NCI-H2196 (cell line): Measurements from ENCODE around the gene NTM.

Experiments
- DNase-seq: peaks from one replicate; lab custom pipeline; 2025; ENCODE audit not compliant: unreplicated experiment; lab: John Stamatoyannopoulos, UW

NTM gene

DNA sequence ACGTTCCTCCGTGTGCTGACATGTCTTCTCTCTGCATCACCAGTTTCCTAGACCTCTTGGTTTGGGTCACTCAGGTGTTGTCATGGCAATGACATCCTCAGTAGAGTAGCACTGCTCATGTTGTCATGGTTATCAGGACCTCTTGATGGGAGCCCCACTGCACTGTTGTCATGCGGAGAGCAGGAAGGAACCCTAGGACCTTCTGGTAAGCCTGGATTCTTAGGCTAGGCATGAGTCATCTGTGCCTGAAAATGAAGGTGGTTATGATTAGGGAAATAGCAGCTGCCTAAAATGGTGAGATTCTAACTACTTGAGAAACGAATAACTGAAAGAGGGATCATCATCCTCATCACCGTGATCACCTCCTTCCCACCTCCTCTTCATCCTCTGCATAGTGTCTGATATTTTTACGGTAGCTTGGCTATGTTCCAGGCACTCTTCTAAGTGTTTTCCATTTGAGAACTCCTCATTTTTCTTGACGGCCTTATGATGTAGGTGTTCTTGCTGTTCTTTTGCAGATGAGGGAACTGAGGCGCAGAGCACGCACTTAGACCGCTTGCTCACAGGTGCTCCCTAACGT lies 858.4 kb downstream of the NTM start:
- DNase-seq, result no peak

GRCh38 chr11:132231656-132232347 lies 861.4 kb downstream of the NTM start:
- DNase-seq, result no peak

DNA sequence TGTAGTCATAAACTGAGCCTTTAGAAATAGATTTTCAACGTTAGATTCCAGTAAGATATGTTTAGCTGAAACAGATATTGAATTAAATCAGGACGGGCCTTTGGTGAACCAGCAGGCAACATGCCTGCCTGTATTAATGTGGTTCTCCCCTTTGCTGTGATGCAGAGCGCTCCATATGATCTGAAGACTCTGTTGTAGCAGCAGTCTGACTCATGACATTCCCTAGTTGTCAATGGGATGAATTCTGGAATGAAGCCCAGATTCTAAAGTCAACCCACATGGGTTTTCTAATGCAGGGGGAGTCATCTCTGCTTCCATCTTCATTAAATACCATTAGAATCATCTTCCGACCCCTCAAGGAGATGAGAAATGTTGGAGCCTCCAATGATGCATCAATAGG lies 864.5 kb downstream of the NTM start:
- DNase-seq, result no peak

DNA sequence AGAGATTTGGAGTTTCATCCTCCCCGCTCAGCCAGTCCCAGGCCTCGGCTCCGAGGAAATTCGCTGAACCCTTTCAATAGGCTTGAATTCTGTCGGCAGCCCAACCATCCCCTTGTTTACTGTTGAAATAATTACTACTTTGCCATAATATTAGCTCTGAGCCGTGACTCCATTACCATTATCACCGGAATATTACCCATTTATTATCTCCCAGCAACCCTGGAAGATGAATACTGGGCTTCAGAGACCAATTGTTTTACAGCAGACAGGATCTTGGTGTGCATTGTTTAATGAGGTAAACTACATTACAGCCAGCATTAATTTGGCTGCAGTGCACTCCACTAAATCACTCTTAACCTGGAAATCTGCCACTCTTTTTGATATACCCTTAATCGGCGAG lies 867.4 kb downstream of the NTM start:
- no peak for DNase-seq

- no peak for DNase-seq
These were observed 868.0 kb downstream of the NTM start for GRCh38 chr11:132238331-132238866.

DNA sequence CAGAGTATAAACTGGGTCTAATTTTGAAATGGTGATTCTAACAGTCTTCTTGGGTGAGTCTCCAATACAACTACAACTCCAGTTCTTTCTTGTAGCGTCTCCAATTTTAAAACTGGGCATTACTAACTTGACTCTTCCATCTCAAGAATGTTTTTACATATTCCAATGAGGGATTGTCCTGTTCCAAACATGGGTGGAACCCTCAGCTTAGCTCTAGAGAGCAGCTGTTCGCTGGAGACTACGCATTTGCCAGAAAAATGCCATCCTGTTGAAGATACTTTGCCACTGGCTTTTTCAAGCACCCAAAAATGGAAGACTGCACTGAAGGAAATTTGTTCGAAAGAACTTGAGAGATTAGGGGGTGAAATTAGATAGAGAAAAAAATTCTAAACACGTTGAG lies 870.0 kb downstream of the NTM start:
- DNase-seq, result no peak

- DNase-seq, result no peak
These were observed 872.2 kb downstream of the NTM start for GRCh38 chr11:132242632-132243031.

DNA sequence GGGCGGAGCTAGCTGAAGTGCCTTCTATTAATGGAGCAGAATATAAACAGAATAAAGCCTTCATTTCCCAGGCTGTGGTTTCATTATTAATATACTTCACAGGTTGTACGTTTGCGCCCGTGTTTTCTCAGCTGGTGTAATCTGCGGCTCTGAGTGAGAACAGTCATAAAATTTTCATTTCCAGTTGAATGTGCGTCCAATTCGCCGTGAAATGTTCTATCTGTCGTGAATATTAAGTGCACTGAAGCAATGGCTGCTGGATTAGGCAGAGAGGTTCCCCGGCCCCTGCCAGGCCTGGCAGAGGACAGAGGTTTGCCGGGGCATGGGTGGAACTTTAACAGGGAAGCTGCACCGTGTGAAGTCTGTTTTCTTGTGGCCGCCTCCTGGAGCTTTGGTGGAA lies 874.4 kb downstream of the NTM start:
- no peak for DNase-seq

GRCh38 chr11:132245403-132246385 lies 875.3 kb downstream of the NTM start:
- DNase-seq, result no peak

GRCh38 chr11:132248580-132248979 lies 878.2 kb downstream of the NTM start:
- no peak for DNase-seq

GRCh38 chr11:132249256-132249655 lies 878.8 kb downstream of the NTM start:
- DNase-seq, result no peak

- no peak for DNase-seq
These were observed 880.6 kb downstream of the NTM start for GRCh38 chr11:132251061-132251460.

- DNase-seq, result no peak
These were observed 883.3 kb downstream of the NTM start for GRCh38 chr11:132253469-132254264.

- no peak for DNase-seq
These were observed 884.5 kb downstream of the NTM start for GRCh38 chr11:132254906-132255305.

DNA sequence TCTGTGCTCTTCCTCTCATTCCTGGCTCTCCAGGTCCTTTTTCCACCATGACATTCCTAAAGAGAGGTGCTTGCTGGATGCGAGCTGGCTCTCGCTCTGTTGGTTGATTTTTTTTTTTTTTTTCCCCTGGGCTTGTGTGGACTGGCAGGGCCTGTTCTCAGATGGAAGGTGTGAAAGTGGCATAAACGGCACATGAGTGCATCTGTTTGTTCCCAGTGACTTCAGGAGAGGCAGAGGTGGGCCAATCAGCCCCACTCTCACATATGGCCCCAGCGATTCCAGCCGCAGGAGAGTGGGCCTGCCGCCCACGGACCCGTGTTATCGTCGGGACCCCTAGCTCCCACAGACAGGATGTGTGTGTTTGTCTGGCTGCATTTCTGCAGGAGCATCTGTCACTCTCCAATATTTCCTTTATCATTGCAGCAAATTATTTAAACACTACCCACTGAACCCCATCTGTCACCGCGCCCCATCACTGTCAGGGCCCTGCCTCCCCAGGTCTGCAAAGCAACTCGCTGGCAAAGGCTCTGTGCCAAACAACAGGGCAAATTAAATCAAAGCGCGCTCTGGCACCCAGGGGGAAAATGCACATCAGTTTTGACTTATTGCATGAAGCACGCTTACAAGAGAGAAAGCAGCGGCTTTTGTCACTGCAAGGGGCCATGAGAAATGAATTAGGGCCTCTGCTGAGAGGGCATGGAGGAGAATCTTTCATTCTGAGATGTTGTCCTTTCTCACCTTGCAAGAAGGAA lies 886.3 kb downstream of the NTM start:
- no peak for DNase-seq

- DNase-seq, result no peak
These were observed 887.5 kb downstream of the NTM start for GRCh38 chr11:132257871-132258270.

DNA sequence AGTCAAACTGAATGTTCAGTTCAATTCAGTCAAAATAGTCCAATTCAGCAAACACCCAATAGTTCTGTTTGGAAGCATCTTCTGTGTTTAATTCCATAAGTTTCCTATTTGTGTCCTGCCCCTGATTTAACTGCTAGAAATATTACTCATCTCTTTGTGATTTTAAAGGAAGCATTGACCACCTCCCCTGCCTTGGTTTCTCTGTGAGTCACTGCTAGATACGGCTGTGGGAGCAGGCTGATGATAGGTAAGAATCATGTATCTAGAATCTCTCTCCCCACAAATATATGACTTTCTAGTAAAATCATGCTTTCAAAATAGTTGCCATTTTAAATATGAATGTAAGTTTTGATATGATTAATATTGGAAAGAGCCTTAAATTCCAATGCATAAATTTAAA lies 888.5 kb downstream of the NTM start:
- no peak for DNase-seq

- no peak for DNase-seq
These were observed 890.2 kb downstream of the NTM start for GRCh38 chr11:132260636-132261035.

DNA sequence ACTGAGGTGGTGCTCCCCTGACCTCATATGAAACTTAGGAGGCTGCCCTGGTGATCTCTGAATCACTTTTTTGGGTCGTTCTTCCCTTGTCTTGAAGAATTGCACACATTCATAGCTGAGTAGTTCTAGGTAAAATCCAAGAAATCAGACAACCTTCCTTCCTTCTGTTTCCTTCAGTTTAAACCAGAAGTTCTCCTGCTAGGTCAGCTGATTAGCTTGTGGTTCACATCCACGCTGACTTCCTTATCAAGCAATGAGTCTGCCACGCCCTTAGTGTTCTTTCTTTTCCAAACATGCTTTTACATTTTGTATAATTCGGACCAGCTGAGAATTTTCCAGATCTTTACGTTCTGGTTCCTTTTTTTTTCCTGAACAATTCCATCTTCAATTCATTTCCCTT lies 892.8 kb downstream of the NTM start:
- no peak for DNase-seq

- no peak for DNase-seq
These were observed 893.5 kb downstream of the NTM start for GRCh38 chr11:132263875-132264274.
